ENCODE results near the gene PRICKLE3.

The PRICKLE3 gene

DNA sequence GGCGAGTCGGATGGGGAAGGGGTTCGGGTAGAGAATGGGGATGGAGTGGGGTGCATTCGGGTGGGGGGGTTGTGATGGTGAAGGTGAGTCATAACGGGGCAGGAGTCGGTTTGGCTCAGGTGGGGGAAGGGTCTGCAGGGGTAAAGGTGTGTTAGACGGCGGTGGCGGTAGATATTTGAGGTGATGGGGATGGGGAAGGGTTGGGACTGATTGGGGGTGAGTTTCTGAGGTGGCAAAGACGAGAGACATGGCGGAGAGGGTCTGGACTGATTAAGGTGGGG is 13.1 kb upstream of the PRICKLE3 start:
- TF ChIP-seq, protein P1, sequence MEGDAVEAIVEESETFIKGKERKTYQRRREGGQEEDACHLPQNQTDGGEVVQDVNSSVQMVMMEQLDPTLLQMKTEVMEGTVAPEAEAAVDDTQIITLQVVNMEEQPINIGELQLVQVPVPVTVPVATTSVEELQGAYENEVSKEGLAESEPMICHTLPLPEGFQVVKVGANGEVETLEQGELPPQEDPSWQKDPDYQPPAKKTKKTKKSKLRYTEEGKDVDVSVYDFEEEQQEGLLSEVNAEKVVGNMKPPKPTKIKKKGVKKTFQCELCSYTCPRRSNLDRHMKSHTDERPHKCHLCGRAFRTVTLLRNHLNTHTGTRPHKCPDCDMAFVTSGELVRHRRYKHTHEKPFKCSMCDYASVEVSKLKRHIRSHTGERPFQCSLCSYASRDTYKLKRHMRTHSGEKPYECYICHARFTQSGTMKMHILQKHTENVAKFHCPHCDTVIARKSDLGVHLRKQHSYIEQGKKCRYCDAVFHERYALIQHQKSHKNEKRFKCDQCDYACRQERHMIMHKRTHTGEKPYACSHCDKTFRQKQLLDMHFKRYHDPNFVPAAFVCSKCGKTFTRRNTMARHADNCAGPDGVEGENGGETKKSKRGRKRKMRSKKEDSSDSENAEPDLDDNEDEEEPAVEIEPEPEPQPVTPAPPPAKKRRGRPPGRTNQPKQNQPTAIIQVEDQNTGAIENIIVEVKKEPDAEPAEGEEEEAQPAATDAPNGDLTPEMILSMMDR (conservative IDR thresholded peaks at IDR 0.05; ENCODE audit: low read length): no peak
- no peak overlapping the region for H3K4me3 ChIP-seq (ENCODE audit: low read length)
- no peak for DNase-seq (ENCODE audit: low read depth)

DNA sequence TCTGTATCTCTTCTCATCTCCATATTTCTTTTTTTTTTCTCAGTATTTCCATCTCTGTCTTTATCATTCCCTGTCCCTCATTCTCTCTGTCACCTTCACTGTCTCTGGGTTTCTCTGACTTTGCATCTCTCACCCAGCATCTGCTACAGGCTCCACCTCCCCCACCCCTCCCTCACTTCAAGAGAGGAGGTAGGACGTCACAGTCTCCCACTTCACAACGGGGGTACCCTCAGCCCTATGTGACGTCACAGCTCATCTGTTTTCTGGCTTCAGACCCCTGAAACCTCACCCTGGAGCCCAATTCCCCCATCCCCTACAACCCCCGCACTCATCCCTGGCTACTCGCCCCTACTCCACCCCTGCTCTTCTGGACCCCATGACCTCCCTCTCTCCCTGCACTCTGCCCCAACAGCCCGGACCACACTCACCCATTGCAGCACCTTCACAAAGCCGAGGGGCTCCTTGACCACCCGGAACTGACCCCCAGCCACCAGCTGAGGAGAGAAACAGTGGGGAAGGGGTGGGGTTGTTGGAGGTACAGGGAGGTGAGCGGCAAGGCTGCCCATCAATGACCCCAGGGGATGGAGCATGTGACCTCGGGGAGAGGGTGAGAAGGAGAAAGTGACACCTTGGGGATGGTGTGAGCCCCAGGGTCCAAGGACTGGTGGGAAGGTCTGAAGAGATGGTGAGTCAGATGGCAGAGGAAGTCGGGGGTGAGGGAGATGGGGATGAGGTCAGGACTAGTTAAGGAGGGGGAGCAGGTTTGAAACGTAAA is 12.6 kb upstream of the PRICKLE3 start:
- no peak for DNase-seq (ENCODE audit: low read depth)
- TF ChIP-seq, protein P1 (conservative IDR thresholded peaks at IDR 0.05; ENCODE audit: low read length): no peak
- H3K4me3 ChIP-seq (ENCODE audit: low read length): no peak overlapping the region

DNA sequence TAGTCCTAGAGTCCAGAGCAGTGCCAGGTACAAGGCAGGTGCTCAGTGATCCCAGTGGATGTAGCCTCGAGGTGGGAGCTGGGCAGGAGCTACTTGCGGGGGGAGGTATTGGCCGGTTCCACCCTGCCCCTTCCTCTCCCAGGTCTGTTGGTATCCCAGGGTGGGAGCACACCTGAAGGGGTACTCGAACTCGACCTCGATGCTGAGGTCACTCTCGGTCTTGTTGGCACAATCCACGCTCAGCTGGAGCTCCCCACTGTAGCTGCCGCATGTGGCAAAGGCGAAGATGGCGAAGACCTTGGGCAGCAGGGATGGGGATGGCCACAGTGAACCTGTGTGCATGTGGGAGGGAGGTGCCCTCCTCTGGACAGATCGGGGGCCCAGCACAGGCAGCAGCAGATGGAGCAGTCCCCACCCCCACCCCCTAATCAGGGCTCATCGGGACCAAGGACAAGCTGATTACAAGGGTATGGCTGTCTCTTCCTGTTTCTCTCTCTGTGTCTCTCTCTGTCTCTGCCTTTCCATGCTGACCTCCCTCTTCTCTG is 11.4 kb upstream of the PRICKLE3 start:
- DNase-seq (ENCODE audit: low read depth): no peak
- H3K4me3 ChIP-seq (ENCODE audit: low read length): no peak overlapping the region
- TF ChIP-seq, protein P1 (conservative IDR thresholded peaks at IDR 0.05; ENCODE audit: low read length): no peak

DNA sequence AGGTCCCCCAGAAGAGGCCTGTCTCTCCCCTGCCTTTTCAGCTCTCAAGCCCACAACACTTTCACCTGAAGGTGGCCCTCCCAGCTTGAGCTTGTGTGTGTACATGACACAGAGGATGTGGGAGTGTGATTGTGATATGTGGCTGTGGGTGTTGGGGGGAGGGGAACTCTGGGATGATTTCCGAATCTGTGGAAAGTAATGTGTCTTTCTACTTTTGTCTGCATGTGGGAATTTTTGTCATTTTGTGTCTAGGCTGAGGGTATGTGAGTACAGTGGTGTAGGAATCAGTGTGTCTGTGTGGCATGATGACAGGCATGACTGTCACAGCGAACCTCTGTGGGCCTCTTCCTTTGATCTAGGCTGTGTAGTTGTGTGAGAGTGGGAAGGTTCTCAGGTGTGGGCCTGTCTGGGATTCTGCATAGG is 7.4 kb upstream of the PRICKLE3 start:
- TF ChIP-seq, protein P1 (conservative IDR thresholded peaks at IDR 0.05; ENCODE audit: low read length): no peak
- H3K4me3 ChIP-seq (ENCODE audit: low read length): no peak overlapping the region
- no peak for DNase-seq (ENCODE audit: low read depth)

DNA sequence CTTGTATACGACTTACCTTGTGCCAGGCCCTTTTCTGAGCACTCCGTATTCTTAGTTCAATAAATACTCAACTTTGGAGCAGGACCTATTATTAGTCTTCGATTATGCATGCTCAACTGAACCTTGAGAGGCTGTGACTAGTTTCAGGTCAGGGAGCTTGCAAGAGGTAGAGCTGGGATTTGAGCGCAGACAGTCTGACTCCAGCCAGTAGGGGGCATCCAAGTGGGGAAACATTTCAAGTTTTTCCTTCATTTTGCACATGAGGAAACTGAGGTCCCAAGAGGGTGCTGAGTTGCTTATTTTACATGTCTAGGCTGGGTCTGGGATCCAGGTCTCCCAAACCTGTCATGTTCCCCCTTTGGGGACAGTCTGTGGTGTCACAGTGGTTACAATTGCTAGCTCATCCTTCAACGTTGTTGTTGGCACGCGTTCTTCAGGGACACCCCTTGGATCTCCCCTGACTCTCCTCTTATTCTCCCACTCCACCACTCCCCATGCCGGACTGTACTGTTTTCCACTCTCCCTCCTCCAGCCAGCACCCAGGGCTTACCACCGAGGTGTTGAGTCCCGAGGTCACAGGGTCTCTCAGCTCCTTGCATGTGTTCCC is 6.7 kb upstream of the PRICKLE3 start:
- no peak for DNase-seq (ENCODE audit: low read depth)
- H3K4me3 ChIP-seq (ENCODE audit: low read length): no peak overlapping the region

DNA sequence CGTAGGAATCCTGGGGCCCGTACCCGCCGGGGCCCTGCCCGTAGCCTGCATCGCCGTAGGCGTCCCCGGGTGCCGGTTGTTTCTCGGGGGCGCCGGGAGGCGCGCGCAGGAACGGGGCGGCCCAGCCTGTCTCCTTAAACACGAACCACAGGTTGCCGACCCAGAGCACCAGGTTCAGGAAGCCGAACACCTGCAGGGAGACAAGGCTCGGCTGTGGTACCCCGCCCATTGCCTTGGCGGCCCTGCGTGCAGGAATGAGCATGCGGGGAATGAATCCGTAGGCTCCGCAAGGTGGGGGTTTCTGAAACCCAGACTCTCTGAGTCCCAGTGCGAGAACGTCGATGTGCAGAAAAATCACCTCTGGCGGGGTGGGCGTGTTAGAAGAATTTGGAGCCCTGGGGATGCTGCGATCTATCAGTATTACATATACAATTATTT is 5.4 kb upstream of the PRICKLE3 start:
- TF ChIP-seq, protein P1 (conservative IDR thresholded peaks at IDR 0.05; ENCODE audit: low read length): no peak
- no peak for DNase-seq (ENCODE audit: low read depth)
- H3K4me3 ChIP-seq (ENCODE audit: low read length): peak overlapping the region; percentile 72

More for the DNA sequence above, 6.7 kb upstream of the PRICKLE3 start:
- TF ChIP-seq, protein P1 (conservative IDR thresholded peaks at IDR 0.05; ENCODE audit: low read length): peak; percentile 64
